8988T (cell line): ENCODE measurements around the gene DAZAP1.

ENCODE experiments used
- DNase-seq: peaks from one replicate; pipeline ENCODE4 v3.0.0; 2011

Gene DAZAP1

GRCh38 chr19:1445185-1445931 lies 38.0 kb downstream of the DAZAP1 start:
- DNase-seq, result peak; percentile 99

GRCh38 chr19:1445932-1446712 lies 38.7 kb downstream of the DAZAP1 start:
- DNase-seq, result peak; percentile 39

- DNase-seq, result peak; percentile 88
These were observed 39.5 kb downstream of the DAZAP1 start for GRCh38 chr19:1446713-1447481.

- DNase-seq, result peak; percentile 63
These were observed 40.1 kb downstream of the DAZAP1 start for GRCh38 chr19:1447504-1447903.

- DNase-seq, result no peak
These were observed 40.6 kb downstream of the DAZAP1 start for GRCh38 chr19:1447944-1448343.

- no peak for DNase-seq
These were observed 42.4 kb downstream of the DAZAP1 start, which contains the start of gene APC2 for GRCh38 chr19:1449467-1450442. TSS of gene APC2 (plus strand) at chr19:1450121. CDS start at chr19:1453002, 2,881 bp downstream.

- DNase-seq, result no peak
These were observed 43.6 kb downstream of the DAZAP1 start for GRCh38 chr19:1450735-1451731.

- DNase-seq, result no peak
These were observed 44.8 kb downstream of the DAZAP1 start for GRCh38 chr19:1451916-1452801.

GRCh38 chr19:1452802-1453524 lies 45.6 kb downstream of the DAZAP1 start:
- no peak for DNase-seq

- DNase-seq, result peak; percentile 91
These were observed 46.4 kb downstream of the DAZAP1 start for GRCh38 chr19:1453525-1454364.

- no peak for DNase-seq
These were observed 47.6 kb downstream of the DAZAP1 start for GRCh38 chr19:1455002-1455335.

- peak; percentile 95 for DNase-seq
These were observed 48.1 kb downstream of the DAZAP1 start for GRCh38 chr19:1455336-1456120.

GRCh38 chr19:1456121-1456900 lies 48.9 kb downstream of the DAZAP1 start:
- no peak for DNase-seq

- no peak for DNase-seq
These were observed 49.8 kb downstream of the DAZAP1 start for GRCh38 chr19:1457031-1457739.

GRCh38 chr19:1457892-1458291 lies 50.5 kb downstream of the DAZAP1 start:
- no peak for DNase-seq

GRCh38 chr19:1459479-1459878 lies 52.1 kb downstream of the DAZAP1 start:
- no peak for DNase-seq
